NOMO-1 treated with DMSO at 0.1 percent for 48 hours (cell line): ENCODE data around the gene MAGEC1.
"Not testable (repeated sequence)": the region's sequence is repeated elsewhere in the genome, so short reads cannot be mapped to it uniquely, and the experiment has no call there.

Source experiments
- DNase-seq: peaks from one replicate; lab custom pipeline; 2025; ENCODE audit not compliant: unreplicated experiment; lab: John Stamatoyannopoulos, UW

MAGEC1 gene

GRCh38 chrX:141903400-141904155 lies at the start of gene MAGEC1:
MAGEC1 (plus strand) TSS chrX:141903894; CDS start chrX:141905073, 1,179 bp downstream.
- DNase-seq: no peak

- DNase-seq: no peak
These were observed 46.2 kb upstream of the MAGEC1 start for GRCh38 chrX:141857479-141857878.

GRCh38 chrX:141879616-141880015 lies 24.1 kb upstream of the MAGEC1 start:
- DNase-seq: no peak

GRCh38 chrX:141888811-141889210 lies 14.9 kb upstream of the MAGEC1 start:
- not testable (repeated sequence) for DNase-seq

- DNase-seq: no peak
These were observed 9.0 kb upstream of the MAGEC1 start for GRCh38 chrX:141894733-141895132.

- no peak for DNase-seq
These were observed 6.0 kb upstream of the MAGEC1 start for GRCh38 chrX:141897690-141898089.

GRCh38 chrX:141902366-141902765 lies 1.3 kb upstream of the MAGEC1 start:
- DNase-seq: no peak

GRCh38 chrX:141904262-141904661 lies 568 bp downstream of the MAGEC1 start:
- no peak for DNase-seq

GRCh38 chrX:141917801-141918200 lies 14.1 kb downstream of the MAGEC1 start:
- DNase-seq: no peak

- DNase-seq: no peak
These were observed 20.6 kb downstream of the MAGEC1 start for GRCh38 chrX:141924293-141924692.

- no peak for DNase-seq
These were observed 24.7 kb downstream of the MAGEC1 start for GRCh38 chrX:141928432-141928831.

GRCh38 chrX:141934059-141934641 lies 30.5 kb downstream of the MAGEC1 start:
- DNase-seq: no peak

GRCh38 chrX:141935645-141936044 lies 32.0 kb downstream of the MAGEC1 start:
- no peak for DNase-seq

- DNase-seq: no peak
These were observed 32.4 kb downstream of the MAGEC1 start for GRCh38 chrX:141936080-141936479.

GRCh38 chrX:141941234-141941633 lies 37.5 kb downstream of the MAGEC1 start:
- no peak for DNase-seq

- DNase-seq: no peak
These were observed 41.7 kb downstream of the MAGEC1 start for GRCh38 chrX:141945426-141945825.

- no peak for DNase-seq
These were observed 43.7 kb downstream of the MAGEC1 start for GRCh38 chrX:141947350-141947749.

- no peak for DNase-seq
These were observed 48.9 kb downstream of the MAGEC1 start for GRCh38 chrX:141952603-141953002.

GRCh38 chrX:141958675-141959074 lies 55.0 kb downstream of the MAGEC1 start:
- DNase-seq: no peak
